CD4-positive, alpha-beta T cell treated with Interleukin-1 beta for 1 hour (primary cell): ENCODE results near the gene OSM.

Experiments used
- DNase-seq, 2 donors: peaks; one replicate each; pipeline ENCODE4 v3.0.0-alpha.2; 2020 to 2022

Gene OSM

DNA sequence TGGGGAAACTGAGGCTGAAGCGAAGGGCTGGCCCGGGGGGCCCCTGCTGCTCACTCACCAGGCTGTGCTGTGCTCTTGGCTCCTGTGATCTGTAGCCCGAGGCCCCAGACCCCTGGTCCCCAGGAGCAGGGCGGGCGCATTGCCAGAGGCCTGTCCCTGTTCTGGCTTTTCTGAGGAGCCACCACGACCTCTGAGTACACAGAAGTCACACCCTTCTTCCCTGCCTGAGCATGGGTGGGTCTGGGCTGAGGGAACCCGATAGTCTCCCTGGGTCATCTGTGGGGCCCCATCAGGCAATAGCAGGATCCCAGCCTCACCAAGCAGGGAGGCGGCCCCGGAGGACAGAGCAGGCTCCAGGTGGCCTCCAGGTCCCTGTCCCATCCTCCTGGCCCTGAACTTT, 17.5 kb upstream of the OSM start:
- DNase-seq, result no peak

DNA sequence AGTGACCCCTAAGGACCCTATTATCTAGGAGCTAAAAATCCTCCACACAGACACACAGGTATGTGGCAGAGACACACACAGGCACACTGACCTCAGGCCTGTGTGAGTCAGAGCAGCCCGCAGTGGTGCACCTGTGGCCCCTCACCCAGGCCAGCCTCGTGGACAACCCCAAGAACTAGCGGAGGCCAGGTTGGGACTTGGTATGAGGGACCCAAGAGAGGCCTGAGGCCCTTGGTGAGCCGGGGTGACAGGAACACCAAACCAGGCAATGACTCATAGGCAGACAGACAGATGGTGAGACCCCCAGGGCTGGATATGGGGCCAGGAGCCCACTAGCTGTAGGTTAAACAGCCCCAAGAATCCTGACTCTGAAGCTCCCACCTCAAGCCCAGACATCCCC, 16.7 kb upstream of the OSM start:
- no peak for DNase-seq

DNA sequence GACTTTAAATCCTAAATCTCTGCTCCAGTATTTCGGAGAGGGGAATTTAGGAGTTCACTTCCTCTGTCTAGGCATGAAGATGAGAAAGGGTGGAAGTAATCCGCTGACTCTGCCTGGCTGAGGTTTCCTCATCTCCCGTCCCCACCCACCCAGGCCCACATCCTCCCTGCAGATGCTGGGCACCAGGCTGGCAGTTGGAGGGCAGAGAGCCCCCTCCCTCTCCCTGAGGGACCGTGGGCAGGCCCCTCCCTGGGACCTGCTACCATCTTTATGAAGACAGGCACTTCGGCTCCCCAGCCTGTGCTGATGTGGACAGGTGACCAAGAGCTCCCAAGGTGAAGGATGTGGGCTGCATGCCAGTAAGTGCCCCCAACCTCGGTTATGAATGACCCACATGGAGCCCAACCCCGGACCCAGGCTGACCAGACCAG, 16.0 kb upstream of the OSM start:
- no peak for DNase-seq

DNA sequence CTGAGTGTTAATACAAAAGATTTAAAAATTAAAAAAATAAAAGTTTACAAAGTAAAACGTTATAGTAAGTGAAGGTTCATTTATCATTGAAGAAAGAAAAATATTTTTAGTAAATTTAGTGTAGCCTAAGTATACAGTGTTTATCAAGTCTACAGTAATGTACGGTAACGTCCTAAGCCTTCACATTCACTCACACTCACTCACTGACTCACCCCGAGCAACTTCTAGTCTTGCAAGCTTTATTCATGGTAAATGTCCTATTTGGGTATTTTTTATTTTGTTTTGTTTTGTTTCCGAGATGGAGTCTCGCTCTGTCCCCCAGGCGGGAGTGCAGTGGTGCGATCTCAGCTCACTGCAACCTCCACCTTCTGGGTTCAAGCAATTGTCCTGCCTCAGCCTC, 13.9 kb upstream of the OSM start:
- no peak for DNase-seq

GRCh38 chr22:30279932-30280331, 13.3 kb upstream of the OSM start:
- no peak for DNase-seq

DNA sequence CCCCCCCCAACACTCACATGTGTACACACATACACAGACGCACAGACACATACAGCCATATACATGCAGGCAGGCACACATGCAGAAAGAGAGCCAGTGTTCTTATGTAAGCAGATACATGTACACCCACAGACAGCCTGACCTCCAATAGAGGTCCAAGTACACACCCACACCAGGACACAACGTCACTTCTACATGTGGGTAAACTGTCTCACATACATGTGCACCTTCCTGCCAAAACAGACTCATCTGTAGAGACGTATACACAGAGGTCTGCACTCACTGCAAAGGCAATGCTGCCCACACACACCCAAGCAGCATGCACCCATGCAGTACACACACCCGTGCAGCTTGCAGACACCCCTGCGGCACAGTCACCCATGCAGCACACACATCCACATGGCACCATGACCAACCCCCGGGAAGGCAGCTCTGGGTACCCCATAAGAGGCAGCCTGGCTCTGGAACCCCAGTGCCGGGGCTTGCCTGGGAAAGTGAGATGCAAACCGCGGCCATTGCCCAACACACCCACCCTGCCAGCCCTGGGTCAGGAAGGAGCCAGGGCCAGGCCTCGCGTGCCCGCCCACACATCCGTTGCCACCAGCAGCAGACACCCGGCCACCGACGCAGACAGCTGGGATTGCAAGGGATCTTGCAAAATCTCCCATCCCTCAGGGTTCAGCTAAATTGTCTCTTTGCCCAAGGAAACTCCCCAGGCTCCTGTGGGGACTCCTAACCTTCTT, 12.6 kb upstream of the OSM start:
- peak in 1 of 2 donors; percentile 60 for DNase-seq

GRCh38 chr22:30277547-30278344, 11.1 kb upstream of the OSM start:
- peak in 1 of 2 donors; percentile 46 for DNase-seq

DNA sequence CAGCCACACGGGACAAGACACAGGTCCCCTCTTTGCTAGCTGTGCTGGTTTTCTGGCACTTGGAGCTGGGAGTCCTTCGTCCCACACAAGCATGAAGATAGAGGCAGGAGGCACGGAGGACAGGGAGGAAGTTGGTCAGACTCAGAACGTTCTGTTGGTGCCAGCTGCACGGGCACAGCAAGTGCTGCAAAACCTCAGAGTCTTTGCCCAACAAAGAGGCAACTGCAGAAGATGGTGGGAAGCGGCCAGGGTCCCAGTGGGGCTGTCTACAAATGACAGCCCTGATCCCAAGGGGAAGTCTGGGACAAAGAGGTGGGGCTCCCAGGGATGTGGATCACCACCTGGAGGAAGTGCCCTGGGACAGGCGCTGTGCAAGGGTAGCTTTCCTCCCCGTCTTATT, 9.4 kb upstream of the OSM start:
- DNase-seq, result no peak

- DNase-seq, result peak; percentile 36 to 50
Observed at GRCh38 chr22:30275625-30276024, 9.0 kb upstream of the OSM start.

DNA sequence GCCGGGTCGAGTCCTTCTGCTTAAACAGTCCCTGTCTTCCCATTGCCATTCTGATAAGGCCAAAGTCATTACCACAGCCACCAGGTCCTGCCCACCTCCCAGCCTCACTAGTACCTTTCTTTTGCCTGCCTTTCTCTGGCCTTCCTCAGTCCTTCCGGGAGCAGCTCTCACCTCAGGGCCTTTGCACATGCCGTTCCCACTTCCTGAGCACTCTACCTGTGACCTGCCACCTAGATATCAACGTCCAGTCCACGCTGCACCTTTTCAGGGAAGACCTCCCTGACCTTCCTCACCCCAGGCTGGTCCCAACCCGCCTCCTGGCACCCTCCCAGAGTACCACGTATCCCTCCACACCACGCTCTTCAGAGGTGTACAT, 7.8 kb upstream of the OSM start:
- DNase-seq, result no peak

DNA sequence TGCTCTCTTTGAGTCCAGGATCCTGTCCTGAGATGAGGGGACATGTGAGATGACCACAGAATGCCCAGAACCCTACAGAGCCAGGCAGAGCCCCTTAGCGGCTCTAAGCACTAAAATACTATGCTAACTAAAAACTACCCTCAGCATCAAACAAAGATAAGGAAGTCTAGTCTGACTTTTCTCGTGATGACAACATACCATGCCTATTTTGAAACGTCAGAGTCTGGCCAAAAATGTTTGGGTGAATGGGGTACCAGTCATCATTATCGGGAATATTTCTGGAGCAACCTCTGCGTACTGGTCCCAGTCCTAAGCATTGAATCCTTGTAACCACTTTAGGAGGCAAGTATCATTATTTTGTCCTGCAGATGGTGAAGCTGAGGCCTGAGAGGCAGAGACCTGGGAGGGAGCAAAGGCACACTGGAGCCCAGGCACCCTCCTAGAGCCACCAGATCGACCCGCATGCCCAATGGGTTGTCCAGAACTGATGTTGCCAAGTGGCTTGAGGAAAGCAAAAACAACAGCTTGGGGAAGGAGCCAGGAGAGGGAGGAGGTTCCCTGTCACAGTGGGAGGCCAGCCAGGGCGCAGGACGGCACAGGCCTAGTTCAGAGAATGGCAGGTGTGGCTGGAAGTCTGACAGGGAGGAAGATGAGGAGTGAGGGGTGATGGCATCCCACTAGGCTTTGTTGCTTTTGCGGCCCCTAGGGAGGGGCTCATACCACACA, 7.2 kb upstream of the OSM start:
- no peak for DNase-seq

DNA sequence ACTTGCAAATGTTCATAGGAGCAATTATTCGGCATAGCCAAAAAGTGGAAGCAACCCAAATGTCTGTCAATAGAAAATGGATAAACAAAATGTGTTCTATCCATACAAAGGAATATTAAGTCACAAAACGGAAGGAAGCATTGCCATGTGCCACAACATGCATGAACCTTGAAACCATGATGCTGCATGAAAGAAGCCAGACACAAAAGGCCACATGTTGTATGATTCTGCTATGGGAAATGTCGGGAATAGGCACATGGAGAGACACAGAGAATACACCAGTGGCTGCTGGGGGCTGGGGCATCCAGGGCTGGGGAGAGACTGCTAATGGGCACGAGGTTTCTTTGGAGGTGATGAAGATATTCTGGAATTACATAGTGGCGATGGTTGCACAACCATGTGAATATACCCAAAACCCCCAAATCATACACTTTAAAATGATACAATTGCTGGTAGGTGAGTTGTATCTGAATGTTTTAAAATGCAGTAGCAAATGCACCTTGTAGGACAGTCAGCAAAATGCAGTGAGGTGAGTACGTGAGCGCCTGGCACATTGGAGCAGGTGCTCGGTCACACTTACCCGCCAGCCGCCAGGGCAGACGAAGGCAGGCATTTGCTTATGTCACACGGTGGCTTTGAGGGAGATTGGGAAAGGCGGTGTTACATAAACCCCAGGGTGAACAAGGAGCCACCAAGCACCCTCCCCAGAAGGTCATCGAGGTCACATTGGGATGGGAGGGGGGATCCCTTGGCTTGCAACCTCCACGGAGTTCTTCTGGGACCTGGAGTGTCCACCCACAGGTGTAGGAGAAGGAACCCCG, 6.3 kb upstream of the OSM start:
- DNase-seq, result peak in 1 of 2 donors; percentile 58

GRCh38 chr22:30270832-30271231, 4.2 kb upstream of the OSM start:
- DNase-seq, result peak; percentile 32 to 89

GRCh38 chr22:30268331-30268730, 1.7 kb upstream of the OSM start:
- no peak for DNase-seq

DNA sequence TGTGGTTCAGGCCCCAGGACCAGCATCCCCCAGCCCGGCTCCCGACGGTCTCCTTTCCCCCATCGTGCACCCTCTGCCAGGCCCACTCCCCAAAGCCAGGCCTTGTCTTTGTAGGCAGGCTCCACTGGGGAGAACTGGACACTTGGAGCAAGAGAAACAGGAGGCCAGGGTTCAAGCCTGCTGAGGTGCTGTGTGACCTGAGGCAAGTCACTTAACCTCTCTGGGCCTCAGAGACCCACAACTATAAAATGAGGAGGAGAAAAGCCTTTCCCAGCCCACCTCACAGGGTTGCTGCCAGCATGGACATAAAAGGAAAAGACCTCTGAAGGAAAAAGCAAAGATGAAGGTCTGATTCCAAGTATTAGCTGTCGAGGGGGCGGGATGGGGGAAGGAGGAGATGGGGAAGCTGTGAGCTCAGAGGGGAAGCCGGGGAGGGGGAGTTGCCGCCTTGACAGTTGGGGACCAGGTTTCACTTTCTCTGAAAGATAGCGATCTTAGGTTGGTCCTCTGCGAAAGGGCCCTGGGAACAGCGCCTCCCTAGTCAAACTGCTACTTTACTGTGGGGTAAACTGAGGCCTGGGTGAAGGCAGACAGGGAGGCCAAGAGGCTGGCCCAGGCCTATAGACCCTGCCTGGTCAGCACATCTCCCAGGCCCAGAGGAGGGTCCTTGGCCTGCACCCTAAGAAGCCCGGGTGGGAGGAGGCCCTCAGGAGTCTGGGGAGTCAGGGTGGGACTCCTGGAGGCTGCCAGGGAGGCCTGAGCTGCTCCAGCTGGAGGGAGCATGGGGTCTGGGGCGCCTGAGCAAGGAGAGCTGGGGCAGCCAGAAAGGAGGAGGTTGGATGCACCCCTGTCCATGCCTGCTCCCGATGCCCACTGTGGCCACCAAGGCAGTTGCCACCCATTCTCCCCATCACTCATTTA, 991 bp upstream of the OSM start:
- peak; percentile 61 to 63 for DNase-seq

GRCh38 chr22:30265823-30266444, 717 bp downstream of the OSM start:
- peak; percentile 86 to 91 for DNase-seq

GRCh38 chr22:30265131-30265720, 1.4 kb downstream of the OSM start:
- DNase-seq, result no peak

- DNase-seq, result no peak
Observed at GRCh38 chr22:30263883-30264282, 2.8 kb downstream of the OSM start.

DNA sequence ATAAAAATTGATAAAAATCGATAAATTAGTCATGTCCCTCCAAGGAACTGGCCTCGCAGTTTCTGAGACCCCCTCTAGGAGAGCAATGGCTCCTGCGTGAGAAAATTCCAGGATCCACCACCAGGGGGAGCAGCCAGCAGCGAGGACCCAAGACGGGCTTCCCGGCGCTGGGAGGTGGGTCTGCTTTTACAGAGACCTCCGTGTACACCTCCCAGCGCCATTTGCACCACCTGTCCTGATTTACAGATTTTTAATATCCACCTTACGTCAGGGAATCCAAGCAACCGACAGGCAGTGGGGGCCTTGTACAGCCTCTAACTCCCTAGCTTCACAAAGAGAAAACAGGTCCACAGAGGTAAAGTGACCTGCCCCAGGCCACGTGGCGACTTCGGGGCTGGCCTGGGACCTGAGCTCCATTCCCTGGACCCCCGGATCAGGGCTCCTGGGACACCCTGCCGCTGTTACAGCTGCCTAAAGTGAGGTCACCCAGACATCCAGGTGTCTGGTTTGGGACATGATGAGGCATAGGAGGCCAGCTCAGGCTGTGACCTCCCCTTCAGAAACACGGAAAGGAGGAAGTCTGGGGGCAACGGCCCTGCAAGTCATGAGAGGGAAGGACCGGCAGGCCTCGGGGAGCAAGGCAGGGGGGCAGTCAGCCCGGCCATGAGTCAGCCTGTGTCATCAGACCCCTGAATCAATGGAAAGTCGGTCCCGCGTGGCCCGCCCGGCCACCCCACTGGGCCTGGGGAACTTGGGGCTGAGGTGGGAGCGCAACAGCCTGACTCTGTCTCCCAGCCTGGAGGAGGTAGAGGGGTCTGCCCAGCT, 3.5 kb downstream of the OSM start:
- peak; percentile 78 to 80 for DNase-seq

DNA sequence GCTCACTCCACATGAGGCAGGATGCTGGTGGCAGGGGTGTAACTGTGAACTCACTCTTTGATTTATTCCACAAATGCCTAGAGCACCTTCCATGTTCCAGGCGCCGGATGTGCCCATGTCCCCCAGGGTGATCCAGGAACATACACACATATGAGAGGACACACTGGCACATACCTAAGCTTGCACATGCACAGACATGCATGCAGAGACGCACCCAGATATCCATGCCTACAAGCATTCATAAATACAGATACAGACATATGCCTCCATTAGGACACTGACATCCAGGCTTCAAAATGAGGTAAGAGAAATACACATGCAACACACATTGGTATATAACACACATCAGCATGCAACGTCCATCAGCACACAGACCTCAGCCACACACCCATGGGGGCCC, 4.5 kb downstream of the OSM start:
- no peak for DNase-seq
